ENCODE results near the gene PNO1.

Gene PNO1

GRCh38 chr2:68157402-68158133, at the start of gene PNO1 (continued):
- TF ChIP-seq ZBTB17 (tag by site-specific recombination; IDR thresholded peaks at IDR 0.05): peak; percentile 61; the same call in 1 of the 2 replicates
- 0 out of 2 replicates have a peak, but pooled peaks have one; percentile 9 for TF ChIP-seq ZNF146 (tag by site-specific recombination; IDR thresholded peaks at IDR 0.05)
- no peak for TF ChIP-seq ZNF791 (tag by site-specific recombination; IDR thresholded peaks at IDR 0.05)
- TF ChIP-seq CTCF (tag by site-specific recombination; IDR thresholded peaks at IDR 0.05): peak; percentile 50
- TF ChIP-seq ZNF629 (tag by site-specific recombination; IDR thresholded peaks at IDR 0.05): peak; percentile 89
- peak; percentile 54; the same call in 1 of the 2 replicates for TF ChIP-seq SCRT2 (tag by site-specific recombination; IDR thresholded peaks at IDR 0.05)
- TF ChIP-seq, protein P1, sequence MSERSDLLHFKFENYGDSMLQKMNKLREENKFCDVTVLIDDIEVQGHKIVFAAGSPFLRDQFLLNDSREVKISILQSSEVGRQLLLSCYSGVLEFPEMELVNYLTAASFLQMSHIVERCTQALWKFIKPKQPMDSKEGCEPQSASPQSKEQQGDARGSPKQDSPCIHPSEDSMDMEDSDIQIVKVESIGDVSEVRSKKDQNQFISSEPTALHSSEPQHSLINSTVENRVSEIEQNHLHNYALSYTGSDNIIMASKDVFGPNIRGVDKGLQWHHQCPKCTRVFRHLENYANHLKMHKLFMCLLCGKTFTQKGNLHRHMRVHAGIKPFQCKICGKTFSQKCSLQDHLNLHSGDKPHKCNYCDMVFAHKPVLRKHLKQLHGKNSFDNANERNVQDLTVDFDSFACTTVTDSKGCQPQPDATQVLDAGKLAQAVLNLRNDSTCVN (tag by site-specific recombination; optimal IDR thresholded peaks at IDR 0.05): peak; percentile 24
- no peak for TF ChIP-seq ZNF670 (tag by site-specific recombination; IDR thresholded peaks at IDR 0.05; ENCODE audit: low read depth)
- TF ChIP-seq, protein P2, sequence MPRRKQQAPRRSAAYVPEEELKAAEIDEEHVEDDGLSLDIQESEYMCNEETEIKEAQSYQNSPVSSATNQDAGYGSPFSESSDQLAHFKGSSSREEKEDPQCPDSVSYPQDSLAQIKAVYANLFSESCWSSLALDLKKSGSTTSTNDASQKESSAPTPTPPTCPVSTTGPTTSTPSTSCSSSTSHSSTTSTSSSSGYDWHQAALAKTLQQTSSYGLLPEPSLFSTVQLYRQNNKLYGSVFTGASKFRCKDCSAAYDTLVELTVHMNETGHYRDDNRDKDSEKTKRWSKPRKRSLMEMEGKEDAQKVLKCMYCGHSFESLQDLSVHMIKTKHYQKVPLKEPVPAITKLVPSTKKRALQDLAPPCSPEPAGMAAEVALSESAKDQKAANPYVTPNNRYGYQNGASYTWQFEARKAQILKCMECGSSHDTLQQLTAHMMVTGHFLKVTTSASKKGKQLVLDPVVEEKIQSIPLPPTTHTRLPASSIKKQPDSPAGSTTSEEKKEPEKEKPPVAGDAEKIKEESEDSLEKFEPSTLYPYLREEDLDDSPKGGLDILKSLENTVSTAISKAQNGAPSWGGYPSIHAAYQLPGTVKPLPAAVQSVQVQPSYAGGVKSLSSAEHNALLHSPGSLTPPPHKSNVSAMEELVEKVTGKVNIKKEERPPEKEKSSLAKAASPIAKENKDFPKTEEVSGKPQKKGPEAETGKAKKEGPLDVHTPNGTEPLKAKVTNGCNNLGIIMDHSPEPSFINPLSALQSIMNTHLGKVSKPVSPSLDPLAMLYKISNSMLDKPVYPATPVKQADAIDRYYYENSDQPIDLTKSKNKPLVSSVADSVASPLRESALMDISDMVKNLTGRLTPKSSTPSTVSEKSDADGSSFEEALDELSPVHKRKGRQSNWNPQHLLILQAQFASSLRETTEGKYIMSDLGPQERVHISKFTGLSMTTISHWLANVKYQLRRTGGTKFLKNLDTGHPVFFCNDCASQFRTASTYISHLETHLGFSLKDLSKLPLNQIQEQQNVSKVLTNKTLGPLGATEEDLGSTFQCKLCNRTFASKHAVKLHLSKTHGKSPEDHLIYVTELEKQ (tag by site-specific recombination; IDR thresholded peaks at IDR 0.05; ENCODE audit: borderline replicate concordance): no peak
- TF ChIP-seq ZNF426 (tag by site-specific recombination; IDR thresholded peaks at IDR 0.05): no peak
- TF ChIP-seq KLF17 (tag by site-specific recombination; IDR thresholded peaks at IDR 0.05): peak; percentile 58
- peak; percentile 64 for TF ChIP-seq ZBTB20 (tag by site-specific recombination; IDR thresholded peaks at IDR 0.05)
- TF ChIP-seq BCL11B (tag by site-specific recombination; IDR thresholded peaks at IDR 0.05; ENCODE audit: low read depth): no peak
- peak; percentile 45 for TF ChIP-seq KLF9 (tag by site-specific recombination; IDR thresholded peaks at IDR 0.05; ENCODE audit: low read depth)
- TF ChIP-seq ZNF843 (tag by site-specific recombination; IDR thresholded peaks at IDR 0.05): peak; percentile 49
- TF ChIP-seq ZNF600 (tag by site-specific recombination; IDR thresholded peaks at IDR 0.05): peak; percentile 65
- TF ChIP-seq, protein P3, sequence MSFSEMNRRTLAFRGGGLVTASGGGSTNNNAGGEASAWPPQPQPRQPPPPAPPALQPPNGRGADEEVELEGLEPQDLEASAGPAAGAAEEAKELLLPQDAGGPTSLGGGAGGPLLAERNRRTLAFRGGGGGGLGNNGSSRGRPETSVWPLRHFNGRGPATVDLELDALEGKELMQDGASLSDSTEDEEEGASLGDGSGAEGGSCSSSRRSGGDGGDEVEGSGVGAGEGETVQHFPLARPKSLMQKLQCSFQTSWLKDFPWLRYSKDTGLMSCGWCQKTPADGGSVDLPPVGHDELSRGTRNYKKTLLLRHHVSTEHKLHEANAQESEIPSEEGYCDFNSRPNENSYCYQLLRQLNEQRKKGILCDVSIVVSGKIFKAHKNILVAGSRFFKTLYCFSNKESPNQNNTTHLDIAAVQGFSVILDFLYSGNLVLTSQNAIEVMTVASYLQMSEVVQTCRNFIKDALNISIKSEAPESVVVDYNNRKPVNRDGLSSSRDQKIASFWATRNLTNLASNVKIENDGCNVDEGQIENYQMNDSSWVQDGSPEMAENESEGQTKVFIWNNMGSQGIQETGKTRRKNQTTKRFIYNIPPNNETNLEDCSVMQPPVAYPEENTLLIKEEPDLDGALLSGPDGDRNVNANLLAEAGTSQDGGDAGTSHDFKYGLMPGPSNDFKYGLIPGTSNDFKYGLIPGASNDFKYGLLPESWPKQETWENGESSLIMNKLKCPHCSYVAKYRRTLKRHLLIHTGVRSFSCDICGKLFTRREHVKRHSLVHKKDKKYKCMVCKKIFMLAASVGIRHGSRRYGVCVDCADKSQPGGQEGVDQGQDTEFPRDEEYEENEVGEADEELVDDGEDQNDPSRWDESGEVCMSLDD (tag by site-specific recombination; IDR thresholded peaks at IDR 0.05): peak; percentile 80; the same call in 1 of the 2 replicates
- TF ChIP-seq GLIS1 (tag by site-specific recombination; IDR thresholded peaks at IDR 0.05): peak; percentile 47; the same call in 1 of the 2 replicates
- TF ChIP-seq ZNF747 (tag by site-specific recombination; IDR thresholded peaks at IDR 0.05): no peak
- no peak for TF ChIP-seq WT1 (tag by site-specific recombination; IDR thresholded peaks at IDR 0.05)
- TF ChIP-seq KLF8 (tag by site-specific recombination; IDR thresholded peaks at IDR 0.05): peak; percentile 66; the same call in 1 of the 2 replicates
- peak; percentile 40; the same call in 1 of the 2 replicates for TF ChIP-seq ZBTB8A (tag by site-specific recombination; IDR thresholded peaks at IDR 0.05)
- no peak for TF ChIP-seq ZNF19 (tag by site-specific recombination; IDR thresholded peaks at IDR 0.05; ENCODE audit: low read depth)
- TF ChIP-seq ZFP37 (tag by site-specific recombination; IDR thresholded peaks at IDR 0.05): no peak
- no peak for TF ChIP-seq BCL11A (tag by site-specific recombination; IDR thresholded peaks at IDR 0.05; ENCODE audit: low read depth)
